ENCODE results near the gene PTX3.

The PTX3 gene

GRCh38 chr3:157410945-157411344, 25.7 kb upstream of the PTX3 start:
- DNase-seq: no peak
- TF ChIP-seq POLR2A (IDR thresholded peaks at IDR 0.05; ENCODE audit: low read length) (no peak), GATA1 (IDR thresholded peaks at IDR 0.05; ENCODE audit: low read depth, low read length) (no peak)

GRCh38 chr3:157412323-157412855, 24.3 kb upstream of the PTX3 start:
- TF ChIP-seq GATA1 (IDR thresholded peaks at IDR 0.05; ENCODE audit: low read depth, low read length) (no peak), POLR2A (IDR thresholded peaks at IDR 0.05; ENCODE audit: low read length) (no peak)
- DNase-seq: no peak

GRCh38 chr3:157414861-157415260, 21.8 kb upstream of the PTX3 start:
- TF ChIP-seq POLR2A (IDR thresholded peaks at IDR 0.05; ENCODE audit: low read length) (no peak), GATA1 (IDR thresholded peaks at IDR 0.05; ENCODE audit: low read depth, low read length) (no peak)

GRCh38 chr3:157416347-157417087, 20.1 kb upstream of the PTX3 start:
- TF ChIP-seq POLR2A (IDR thresholded peaks at IDR 0.05; ENCODE audit: low read length) (no peak), GATA1 (IDR thresholded peaks at IDR 0.05; ENCODE audit: low read depth, low read length) (no peak)
- no peak for DNase-seq

More at GRCh38 chr3:157414861-157415260, 21.8 kb upstream of the PTX3 start:
- no peak for DNase-seq

DNA sequence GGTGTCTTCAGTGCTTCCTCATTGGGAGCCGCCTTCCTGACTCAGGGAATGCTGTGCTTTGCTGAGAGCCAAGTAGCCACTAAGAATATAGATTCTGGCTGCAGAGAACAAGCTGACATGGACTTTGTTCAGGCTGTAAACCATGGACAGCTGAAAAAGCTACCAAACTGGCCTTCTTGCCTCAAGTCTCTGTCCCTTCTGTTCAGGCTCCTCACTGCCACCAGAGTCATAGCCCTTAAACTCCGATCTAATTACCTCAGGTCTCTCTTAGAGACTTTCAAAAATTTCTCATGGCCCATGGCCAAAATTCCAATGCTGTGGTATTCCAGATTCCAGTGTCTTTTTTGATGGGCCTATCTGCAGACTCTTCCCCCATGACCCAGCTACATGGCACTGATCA, 19.4 kb upstream of the PTX3 start:
- DNase-seq: no peak
- TF ChIP-seq POLR2A (IDR thresholded peaks at IDR 0.05; ENCODE audit: low read length) (no peak), GATA1 (IDR thresholded peaks at IDR 0.05; ENCODE audit: low read depth, low read length) (no peak)

DNA sequence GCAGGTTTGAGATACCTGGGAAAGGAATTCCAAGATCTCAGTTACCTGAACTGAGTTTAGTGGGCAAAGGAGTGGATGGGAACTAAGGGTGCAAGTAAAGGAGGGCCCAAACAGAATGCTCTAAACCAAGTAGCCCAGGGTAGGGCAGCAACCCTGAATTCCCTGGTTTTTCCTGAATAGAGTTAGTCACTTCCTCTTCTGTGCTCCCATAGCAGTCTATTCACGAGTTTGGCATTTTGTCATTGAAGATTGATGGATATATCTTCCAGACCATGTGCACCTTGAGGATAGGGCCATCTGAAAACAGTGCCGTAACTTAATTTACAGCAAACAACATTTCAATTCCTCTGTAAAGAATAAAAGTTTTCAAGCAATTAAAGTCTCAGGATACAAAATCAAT, 18.5 kb upstream of the PTX3 start:
- no peak for TF ChIP-seq POLR2A (IDR thresholded peaks at IDR 0.05; ENCODE audit: low read length)
- TF ChIP-seq GATA1 (IDR thresholded peaks at IDR 0.05; ENCODE audit: low read depth, low read length): no peak
- DNase-seq: no peak

DNA sequence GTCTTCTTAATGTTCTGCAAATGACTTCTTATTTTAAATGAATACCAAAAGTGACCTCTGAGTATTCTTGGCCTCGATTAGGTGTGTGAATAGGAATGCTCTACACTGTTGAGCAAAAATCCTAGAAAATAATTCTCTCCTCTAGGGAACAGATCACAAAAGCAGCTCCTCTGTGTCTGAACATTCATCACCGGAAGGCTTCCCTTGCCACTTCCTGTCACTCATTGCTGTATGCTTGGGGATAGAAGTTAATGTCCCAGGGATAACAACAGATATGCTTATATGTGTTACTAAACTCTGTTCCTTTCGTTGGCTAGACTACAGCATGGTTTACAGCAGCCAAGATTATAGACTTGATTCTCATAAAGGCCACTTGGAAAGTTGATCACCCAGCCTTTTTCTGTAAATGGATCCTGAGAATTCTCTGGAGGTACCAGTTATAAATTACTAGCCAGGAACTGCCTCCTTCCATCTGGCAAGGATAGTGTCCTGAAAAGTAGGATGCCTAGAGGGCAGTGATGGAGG, 16.0 kb upstream of the PTX3 start:
- TF ChIP-seq GATA1 (IDR thresholded peaks at IDR 0.05; ENCODE audit: low read depth, low read length) (no peak), POLR2A (IDR thresholded peaks at IDR 0.05; ENCODE audit: low read length) (no peak)
- no peak for DNase-seq

GRCh38 chr3:157423337-157423736, 13.3 kb upstream of the PTX3 start:
- no peak for DNase-seq
- TF ChIP-seq POLR2A (IDR thresholded peaks at IDR 0.05; ENCODE audit: low read length) (no peak), GATA1 (IDR thresholded peaks at IDR 0.05; ENCODE audit: low read depth, low read length) (no peak)

DNA sequence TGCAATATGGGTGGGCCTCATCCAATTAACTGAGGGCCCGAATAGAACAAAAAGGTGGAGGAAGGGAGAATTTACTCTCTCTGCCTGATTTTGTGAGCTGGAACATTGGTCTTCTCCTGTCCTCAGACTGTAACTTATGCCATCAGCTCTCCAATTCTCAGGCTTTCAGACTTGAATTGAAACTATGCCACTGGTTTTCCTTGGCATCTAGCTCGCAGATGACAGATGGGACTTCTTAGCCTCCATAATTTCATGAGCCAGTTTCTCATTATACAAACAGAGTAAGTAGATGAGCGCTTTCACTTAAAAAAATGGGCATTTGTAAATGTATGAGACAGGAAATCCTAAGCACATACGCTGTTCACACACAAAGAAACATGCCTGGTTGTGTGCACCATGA, 8.7 kb upstream of the PTX3 start:
- DNase-seq: no peak
- no peak for TF ChIP-seq GATA1 (IDR thresholded peaks at IDR 0.05; ENCODE audit: low read depth, low read length)
- TF ChIP-seq POLR2A (IDR thresholded peaks at IDR 0.05; ENCODE audit: low read length): no peak

DNA sequence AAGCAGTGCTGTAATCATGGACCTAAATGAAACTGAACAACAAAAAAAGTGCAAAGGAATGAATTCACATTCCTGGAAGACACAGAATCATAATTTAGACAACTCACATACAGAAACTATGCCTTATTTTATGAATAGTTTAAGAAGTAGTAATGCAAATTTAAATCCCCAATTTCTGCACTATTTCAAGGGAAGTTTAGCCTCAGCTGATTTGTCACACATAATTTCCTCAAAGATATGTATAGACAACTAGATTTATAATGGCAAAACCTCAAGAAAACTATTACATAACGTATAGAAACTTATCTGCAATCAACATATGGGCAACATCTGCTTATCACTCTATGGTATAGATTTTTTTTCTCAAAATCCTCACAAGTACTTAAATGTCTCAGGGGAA, 7.8 kb upstream of the PTX3 start:
- TF ChIP-seq GATA1 (IDR thresholded peaks at IDR 0.05; ENCODE audit: low read depth, low read length) (no peak), POLR2A (IDR thresholded peaks at IDR 0.05; ENCODE audit: low read length) (no peak)
- DNase-seq: peak in 1 of 2 experiments; percentile 6

- DNase-seq: no peak
- TF ChIP-seq POLR2A (IDR thresholded peaks at IDR 0.05; ENCODE audit: low read length): no peak
- no peak for TF ChIP-seq GATA1 (IDR thresholded peaks at IDR 0.05; ENCODE audit: low read depth, low read length)
Measured at GRCh38 chr3:157429708-157430107, 6.9 kb upstream of the PTX3 start.

GRCh38 chr3:157438194-157438730, 1.6 kb downstream of the PTX3 start:
- no peak for DNase-seq
- TF ChIP-seq GATA1 (IDR thresholded peaks at IDR 0.05; ENCODE audit: low read depth, low read length) (no peak), POLR2A (IDR thresholded peaks at IDR 0.05; ENCODE audit: low read length) (no peak)

- TF ChIP-seq POLR2A (IDR thresholded peaks at IDR 0.05; ENCODE audit: low read length): no peak
Measured at GRCh38 chr3:157441102-157441624, 4.5 kb downstream of the PTX3 start.

DNA sequence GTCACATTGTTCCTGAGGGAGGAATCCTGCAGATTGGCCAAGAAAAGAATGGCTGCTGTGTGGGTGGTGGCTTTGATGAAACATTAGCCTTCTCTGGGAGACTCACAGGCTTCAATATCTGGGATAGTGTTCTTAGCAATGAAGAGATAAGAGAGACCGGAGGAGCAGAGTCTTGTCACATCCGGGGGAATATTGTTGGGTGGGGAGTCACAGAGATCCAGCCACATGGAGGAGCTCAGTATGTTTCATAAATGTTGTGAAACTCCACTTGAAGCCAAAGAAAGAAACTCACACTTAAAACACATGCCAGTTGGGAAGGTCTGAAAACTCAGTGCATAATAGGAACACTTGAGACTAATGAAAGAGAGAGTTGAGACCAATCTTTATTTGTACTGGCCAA, 6.1 kb downstream of the PTX3 start:
- TF ChIP-seq GATA1 (IDR thresholded peaks at IDR 0.05; ENCODE audit: low read depth, low read length): no peak
- TF ChIP-seq POLR2A (IDR thresholded peaks at IDR 0.05; ENCODE audit: low read length): no peak
- DNase-seq: no peak

More at GRCh38 chr3:157441102-157441624, 4.5 kb downstream of the PTX3 start:
- no peak for DNase-seq
